SK-N-SH treated with all-trans-retinoic acid at 6 μM for 48 hours (cell line): ENCODE measurements around the gene CALCOCO2.

Experiments
- ATAC-seq: fragments of 200-7000 bp; cut with Tn5 transposase; 3 replicates; pipeline ENCODE4 v1.9.1; 2020; ENCODE audit warnings: mild to moderate bottlenecking, moderate library complexity
- ARNTL ChIP-seq: fragments of 450-650 bp; formaldehyde crosslinking; IDR thresholded peaks from 2 replicates; pipeline ENCODE4 v1.5.0; 2020; ENCODE audit warnings: low read depth, mild to moderate bottlenecking, moderate library complexity, borderline replicate concordance
- BACH2 ChIP-seq: fragments of 250-450 bp; sonication (Bioruptor Pico); IDR thresholded peaks from 2 replicates; pipeline ENCODE4 v1.9.0; 2021; ENCODE audit warnings: mild to moderate bottlenecking, borderline replicate concordance
- CREB5 ChIP-seq: fragments of 250-450 bp; sonication (Bioruptor Pico); IDR thresholded peaks from 2 replicates; pipeline ENCODE4 v1.5.1; 2020; ENCODE audit warnings: low read depth, mild to moderate bottlenecking, moderate library complexity
- CSDC2 ChIP-seq: fragments of 250-450 bp; sonication (Bioruptor Pico); IDR thresholded peaks from 2 replicates; pipeline ENCODE4 v1.5.0; 2020; ENCODE audit warnings: mild to moderate bottlenecking, moderate library complexity
- CSRNP3 ChIP-seq: fragments of 250-450 bp; sonication (Bioruptor Pico); IDR thresholded peaks from 2 replicates; pipeline ENCODE4 v1.5.1; 2021; ENCODE audit warnings: mild to moderate bottlenecking, moderate library complexity
- ESRRG ChIP-seq: fragments of 250-450 bp; sonication (Bioruptor Pico); IDR thresholded peaks from 2 replicates; pipeline ENCODE4 v1.6.1; 2021; ENCODE audit warnings: mild to moderate bottlenecking
- GLIS3 ChIP-seq: fragments of 250-450 bp; sonication (Bioruptor Pico); IDR thresholded peaks from 2 replicates; pipeline ENCODE4 v1.5.0; 2020; ENCODE audit warnings: mild to moderate bottlenecking, moderate library complexity
- ISL1 ChIP-seq: fragments of 250-450 bp; sonication (Bioruptor Pico); IDR thresholded peaks from 2 replicates; pipeline ENCODE4 v2.1.2; 2022; ENCODE audit warnings: mild to moderate bottlenecking, moderate library complexity
- OSR1 ChIP-seq: fragments of 250-450 bp; sonication (Bioruptor Pico); IDR thresholded peaks from 2 replicates; pipeline ENCODE4 v1.8.0; 2022; ENCODE audit warnings: moderate library complexity, mild to moderate bottlenecking, inconsistent platforms
- POU6F1 ChIP-seq: fragments of 250-450 bp; sonication (Bioruptor Pico); IDR thresholded peaks from 2 replicates; pipeline ENCODE4 v1.8.0; 2021; ENCODE audit warnings: low read depth, mild to moderate bottlenecking, moderate library complexity, borderline replicate concordance
- RARB ChIP-seq: fragments of 250-450 bp; sonication (Bioruptor Pico); IDR thresholded peaks from 2 replicates; pipeline ENCODE4 v1.8.0; 2021; ENCODE audit warnings: mild to moderate bottlenecking, moderate library complexity
- SNAI2 ChIP-seq: fragments of 250-450 bp; sonication (Bioruptor Pico); IDR thresholded peaks from 2 replicates; pipeline ENCODE4 v1.5.0; 2020; ENCODE audit warnings: mild to moderate bottlenecking, moderate library complexity
- TCF4 ChIP-seq: fragments of 250-450 bp; sonication (Bioruptor Pico); IDR thresholded peaks from 2 replicates; pipeline ENCODE4 v1.8.0; 2021; ENCODE audit warnings: mild to moderate bottlenecking, moderate library complexity, borderline replicate concordance
- ZC3H10 ChIP-seq: fragments of 250-450 bp; sonication (Bioruptor Pico); IDR thresholded peaks from 2 replicates; pipeline ENCODE4 v1.5.1; 2021; ENCODE audit warnings: mild to moderate bottlenecking, moderate library complexity
- ZFP3 ChIP-seq: fragments of 250-450 bp; sonication (Bioruptor Pico); IDR thresholded peaks from 2 replicates; pipeline ENCODE4 v1.5.0; 2020; ENCODE audit warnings: mild to moderate bottlenecking, moderate library complexity
- ZFP30 ChIP-seq: fragments of 450-650 bp; formaldehyde crosslinking; IDR thresholded peaks from 2 replicates; pipeline ENCODE4 v1.5.0; 2022; ENCODE audit warnings: mild to moderate bottlenecking, moderate library complexity
- ZNF565 ChIP-seq: fragments of 450-650 bp; formaldehyde crosslinking; conservative IDR thresholded peaks from 2 replicates; pipeline ENCODE4 v1.5.0; 2020; ENCODE audit warnings: low read depth, mild to moderate bottlenecking, moderate library complexity
- ZNF70 ChIP-seq: fragments of 450-650 bp; formaldehyde crosslinking; IDR thresholded peaks from 2 replicates; pipeline ENCODE4 v1.5.0; 2020; ENCODE audit warnings: mild to moderate bottlenecking, moderate library complexity
- ZNF8 ChIP-seq: fragments of 450-650 bp; formaldehyde crosslinking; IDR thresholded peaks from 2 replicates; pipeline ENCODE4 v1.5.0; 2020; ENCODE audit warnings: mild to moderate bottlenecking, moderate library complexity

CALCOCO2 gene

GRCh38 chr17:48908047-48908843, 77.4 kb downstream of the CALCOCO2 start, which contains the start of gene UBE2Z (continued):
- no peak for TF ChIP-seq POU6F1 (CRISPR knock-in tag)

GRCh38 chr17:48908853-48909394, 78.1 kb downstream of the CALCOCO2 start:
- no peak for TF ChIP-seq ESRRG (CRISPR knock-in tag)
- peak; percentile 76; the same call in 1 of the 2 replicates for TF ChIP-seq ZNF70 (CRISPR knock-in tag)
- peak; percentile 71 for ATAC-seq

- TF ChIP-seq POU6F1 (CRISPR knock-in tag) = no peak
- TF ChIP-seq GLIS3 (CRISPR knock-in tag) = no peak
- no peak for TF ChIP-seq SNAI2 (CRISPR knock-in tag)
- no peak for TF ChIP-seq ZNF565
- TF ChIP-seq ZFP30 (CRISPR knock-in tag) = no peak
- TF ChIP-seq BACH2 = no peak
- TF ChIP-seq TCF4 = no peak
- no peak for ATAC-seq
Observed at GRCh38 chr17:48909783-48910182, 78.9 kb downstream of the CALCOCO2 start.

- no peak for ATAC-seq
- no peak for TF ChIP-seq POU6F1 (CRISPR knock-in tag)
- TF ChIP-seq CSRNP3 (CRISPR knock-in tag) = no peak
- no peak for TF ChIP-seq ARNTL (CRISPR knock-in tag)
- TF ChIP-seq ZFP30 (CRISPR knock-in tag) = no peak
- no peak for TF ChIP-seq ZNF70 (CRISPR knock-in tag)
- no peak for TF ChIP-seq TCF4
- no peak for TF ChIP-seq ZFP3
- TF ChIP-seq, all 23 proteins: peak for 0
Observed at GRCh38 chr17:48910370-48910769, 79.5 kb downstream of the CALCOCO2 start.

GRCh38 chr17:48912476-48912875, 81.6 kb downstream of the CALCOCO2 start:
- TF ChIP-seq BACH2 (no peak), ZNF70 (CRISPR knock-in tag) (no peak), ZNF565 (no peak), CSDC2 (no peak), ISL1 (no peak), ZC3H10 (CRISPR knock-in tag) (no peak), CREB5 (CRISPR knock-in tag) (no peak), GLIS3 (CRISPR knock-in tag) (no peak), OSR1 (CRISPR knock-in tag) (no peak), RARB (CRISPR knock-in tag) (no peak), ZFP3 (no peak), ZNF8 (CRISPR knock-in tag) (no peak), ZFP30 (CRISPR knock-in tag) (no peak), CSRNP3 (CRISPR knock-in tag) (no peak)
- no peak for ATAC-seq
